T-cell (primary cell): ENCODE results near the gene GYG1. TPM values are rescaled to one million over a fixed set of nuclear protein-coding genes. Genes with fewer than 3 reads are reported as not detected.
A peak's percentile ranks its signal among the peaks of the same experiment; 100 is the strongest.

ENCODE experiments used
- ATAC-seq, 4 experiments: fragments of 200-7000 bp in 3 of 4; fragments of 150-1000 bp in 1 of 4; cut with Tn5 transposase; replicated peaks in 1 of 4; 1 replicate in 3 of 4; 2 replicates in 1 of 4; pipeline ENCODE4 v1.10.0; 2021; ENCODE audit warnings: moderate library complexity in 3 of 4, mild to moderate bottlenecking in 2 of 4, moderate number of reproducible peaks in 1 of 4
- CTCF ChIA-PET, 2 donors: fragments of 300-600 bp; sonication (Branson Sonifier 250); formaldehyde crosslinking; loops; one replicate each; lab custom pipeline; 2022; ENCODE audit warnings: antibody characterized with exemption in 2 of 2; lab: Charles Lee
- POLR2A ChIA-PET, 2 donors: fragments of 300-600 bp; sonication (Branson Sonifier 250); formaldehyde crosslinking; loops; one replicate each; lab custom pipeline; 2022; ENCODE audit warnings: antibody characterized with exemption in 2 of 2; lab: Charles Lee
- DNase-seq, 35 experiments: peaks; one replicate each; pipeline versions ENCODE4 v3.0.0 to v3.0.0-alpha.2; 2013 to 2023
- H3K27ac ChIP-seq: one replicate; pipeline ENCODE4 v1.5.1; 2013; ENCODE audit warnings: low read length
- H3K27me3 ChIP-seq, 2 experiments: replicated peaks in 1 of 2; 1 replicate in 1 of 2; 2 replicates in 1 of 2; pipeline versions ENCODE4 v1.6.1 to v1.7.0; 2013; ENCODE audit warnings: low read length in 1 of 2, mixed read lengths in 1 of 2; ENCODE audit not compliant: control insufficient read depth in 2 of 2, insufficient read depth in 2 of 2; ENCODE audit errors: extremely low read depth in 1 of 2
- H3K36me3 ChIP-seq, 2 donors: 1 replicate in 1 of 2; 2 replicates in 1 of 2; pipeline versions ENCODE4 v1.6.1 to v1.7.0; 2013; ENCODE audit warnings: low read length in 1 of 2; ENCODE audit not compliant: control insufficient read depth in 2 of 2, insufficient read depth in 1 of 2; ENCODE audit errors: extremely low read depth in 1 of 2
- H3K4me1 ChIP-seq, 2 experiments: 1 replicate in 1 of 2; 2 replicates in 1 of 2; pipeline versions ENCODE4 v1.6.1 to v1.7.0; 2013; ENCODE audit warnings: low read length in 2 of 2, mixed read lengths in 1 of 2; ENCODE audit not compliant: insufficient read depth in 2 of 2, control insufficient read depth in 1 of 2; ENCODE audit errors: extremely low read depth in 1 of 2
- H3K4me3 ChIP-seq, 2 donors: 1 replicate in 1 of 2; 2 replicates in 1 of 2; pipeline versions ENCODE4 v1.5.1 to v1.7.0; 2013; ENCODE audit warnings: mild to moderate bottlenecking in 2 of 2, low read length in 1 of 2, moderate library complexity in 1 of 2; ENCODE audit not compliant: control insufficient read depth in 1 of 2; ENCODE audit errors: extremely low read depth in 1 of 2
- H3K9me3 ChIP-seq: 2 replicates; pipeline ENCODE4 v1.7.0; 2013
- H3K27ac Mint-ChIP-seq, 2 donors: one replicate each; pipeline ENCODE4 v1.8.0; 2020 to 2021; ENCODE audit warnings: mild to moderate bottlenecking in 2 of 2, mixed read lengths in 2 of 2
- H3K27me3 Mint-ChIP-seq, 2 donors: one replicate each; pipeline ENCODE4 v1.8.0; 2021 to 2022; ENCODE audit warnings: mixed read lengths in 2 of 2
- H3K36me3 Mint-ChIP-seq: one replicate; pipeline ENCODE4 v1.8.0; 2021; ENCODE audit warnings: mixed read lengths
- H3K4me1 Mint-ChIP-seq, 3 donors: one replicate each; pipeline ENCODE4 v1.8.0; 2020 to 2022; ENCODE audit warnings: mixed read lengths in 3 of 3, mild to moderate bottlenecking in 1 of 3
- H3K4me3 Mint-ChIP-seq, 3 donors: one replicate each; pipeline ENCODE4 v1.8.0; 2020 to 2022; ENCODE audit warnings: mild to moderate bottlenecking in 3 of 3, mixed read lengths in 3 of 3, moderate library complexity in 3 of 3
- H3K9me3 Mint-ChIP-seq, 3 donors: one replicate each; pipeline ENCODE4 v1.8.0; 2020 to 2022; ENCODE audit warnings: mixed read lengths in 3 of 3
- WGBS: methylation state at CpG from one replicate; pipeline ENCODE4 v1.1.5; 2013; ENCODE audit warnings: missing lambda C conversion rate; ENCODE audit not compliant: insufficient coverage; 5-methylcytosine and 5-hydroxymethylcytosine counted together
- total RNA-seq, 35 experiments: library from RNA in 6 of 35; stranded (reverse) in 6 of 35; fragments of 120-200 nt in 1 of 35; gene quantifications; one replicate each; pipeline versions ENCODE4 v1.2.1 to v1.2.4 and lab custom pipeline; 2013 to 2026

GYG1 gene
- total RNA-seq, 5 donors from 2014 or later (not counting 1 experiment from before 2014, with no cell fraction given): 16.3 to 30.4 (median 25.7) TPM

GRCh38 chr3:149038322-149038721 lies 47.0 kb downstream of the GYG1 start:
- Histone ChIP-seq H3K27me3 (no peaks in the 10 kb centered on the region), H3K4me1 (no peaks in the 10 kb centered on the region), H3K36me3 (peaks cover 0 to 24% of the 10 kb centered on the region in 2 donors), H3K9me3 (no peaks in the 10 kb centered on the region), H3K27ac (no peak overlapping the region), H3K4me3 (no peak overlapping the region)
- DNase-seq: no peak
- no peaks in the 10 kb centered on the region for H3K9me3 Mint-ChIP-seq
- no CpG with 5 or more reads among the region's 2 CpGs for WGBS
- CTCF ChIA-PET: no interaction called here
- H3K27me3 Mint-ChIP-seq: no peaks in the 10 kb centered on the region
- ATAC-seq: no peak
- peaks cover 31% of the 10 kb centered on the region for H3K36me3 Mint-ChIP-seq
- POLR2A ChIA-PET: no interaction called here
- H3K27ac Mint-ChIP-seq: no peak overlapping the region
- H3K4me1 Mint-ChIP-seq: peaks cover 7 to 12% (median 12%) of the 10 kb centered on the region in 3 donors
- no peak overlapping the region for H3K4me3 Mint-ChIP-seq

- no peak overlapping the region for H3K27ac ChIP-seq
- Mint-ChIP-seq H3K27ac (peak overlapping the region; percentile 75 to 83), H3K27me3 (no peaks in the 10 kb centered on the region), H3K4me1 (peaks cover 19 to 24% (median 21%) of the 10 kb centered on the region in 3 donors), H3K9me3 (no peaks in the 10 kb centered on the region), H3K4me3 (no peak overlapping the region), H3K36me3 (peaks cover 49% of the 10 kb centered on the region)
- POLR2A ChIA-PET: interaction anchor here in 1 of 2 donors (0.7 kb wide), 1 partner anchor 162 kb away, joined by 3 read pairs; no protein-coding TSS in a partner anchor
- DNase-seq (no peak), ATAC-seq (no peak)
- no peaks in the 10 kb centered on the region for H3K4me1 ChIP-seq
- H3K4me3 ChIP-seq: no peak overlapping the region
- H3K9me3 ChIP-seq: no peaks in the 10 kb centered on the region
- CTCF ChIA-PET: interaction anchor here (0.6 to 1.5 kb wide), 6 partner anchors 33 to 772 kb away, joined by 3 to 7 read pairs (median 3); partner anchors contain the start of gene COMMD2 (in 1 of the 2)
- peaks cover 0 to 24% of the 10 kb centered on the region in 2 donors for H3K36me3 ChIP-seq
- no CpG with 5 or more reads among the region's 1 CpG for WGBS
- no peaks in the 10 kb centered on the region for H3K27me3 ChIP-seq
Observed at GRCh38 chr3:149042789-149043386, 51.5 kb downstream of the GYG1 start.

GRCh38 chr3:149044339-149045083 lies 53.2 kb downstream of the GYG1 start:
- Histone ChIP-seq H3K9me3 (no peaks in the 10 kb centered on the region), H3K27ac (no peak overlapping the region), H3K4me3 (no peak overlapping the region), H3K27me3 (no peaks in the 10 kb centered on the region), H3K4me1 (no peaks in the 10 kb centered on the region), H3K36me3 (peaks cover 0 to 21% of the 10 kb centered on the region in 2 donors)
- ChIA-PET POLR2A (no interaction called here), CTCF (no interaction called here)
- Mint-ChIP-seq H3K4me3 (no peak overlapping the region), H3K27me3 (no peaks in the 10 kb centered on the region), H3K9me3 (no peaks in the 10 kb centered on the region), H3K36me3 (peaks cover 43% of the 10 kb centered on the region), H3K27ac (no peak overlapping the region), H3K4me1 (peaks cover 19 to 24% (median 21%) of the 10 kb centered on the region in 3 donors)
- 91% methylated on average over 5 of the region's 5 CpGs for WGBS
- DNase-seq (no peak), ATAC-seq (no peak)

- Histone ChIP-seq H3K4me1 (no peaks in the 10 kb centered on the region), H3K4me3 (no peak overlapping the region), H3K27me3 (no peaks in the 10 kb centered on the region), H3K9me3 (no peaks in the 10 kb centered on the region), H3K36me3 (peaks cover 4 to 18% of the 10 kb centered on the region in 2 donors), H3K27ac (no peak overlapping the region)
- POLR2A ChIA-PET: interaction anchor here in 1 of 2 donors (0.6 kb wide), 1 partner anchor 1789 kb away, joined by 3 read pairs; no protein-coding TSS in a partner anchor
- Mint-ChIP-seq H3K9me3 (peaks cover 0 to 6% (median 0%) of the 10 kb centered on the region in 3 donors), H3K36me3 (peaks cover 64% of the 10 kb centered on the region), H3K27ac (no peak overlapping the region), H3K27me3 (no peaks in the 10 kb centered on the region), H3K4me3 (no peak overlapping the region), H3K4me1 (no peaks in the 10 kb centered on the region)
- CTCF ChIA-PET: no interaction called here
- no peak for DNase-seq
- WGBS: no CpG with 5 or more reads among the region's 3 CpGs
- ATAC-seq: no peak
Observed at GRCh38 chr3:149055575-149055974, 64.2 kb downstream of the GYG1 start.

- Mint-ChIP-seq H3K4me1 (no peaks in the 10 kb centered on the region), H3K36me3 (peaks cover 57% of the 10 kb centered on the region), H3K27ac (no peak overlapping the region), H3K27me3 (no peaks in the 10 kb centered on the region), H3K4me3 (no peak overlapping the region), H3K9me3 (peaks cover 0 to 2% (median 0%) of the 10 kb centered on the region in 3 donors)
- Histone ChIP-seq H3K36me3 (peaks cover 0 to 20% of the 10 kb centered on the region in 2 donors), H3K27me3 (no peaks in the 10 kb centered on the region), H3K4me3 (no peak overlapping the region), H3K27ac (no peak overlapping the region), H3K4me1 (no peaks in the 10 kb centered on the region), H3K9me3 (no peaks in the 10 kb centered on the region)
- WGBS: no CpG with 5 or more reads among the region's 1 CpG
- CTCF ChIA-PET: no interaction called here
- POLR2A ChIA-PET: no interaction called here
- no peak for DNase-seq
- ATAC-seq: no peak
Observed at GRCh38 chr3:149058198-149058597, 66.9 kb downstream of the GYG1 start.

GRCh38 chr3:149058602-149059001 lies 67.3 kb downstream of the GYG1 start:
- CTCF ChIA-PET: no interaction called here

More at GRCh38 chr3:149058602-149059001, 67.3 kb downstream of the GYG1 start:
- Histone ChIP-seq H3K4me3 (no peak overlapping the region), H3K4me1 (no peaks in the 10 kb centered on the region), H3K9me3 (no peaks in the 10 kb centered on the region), H3K27ac (no peak overlapping the region), H3K27me3 (no peaks in the 10 kb centered on the region), H3K36me3 (peaks cover 0 to 20% of the 10 kb centered on the region in 2 donors)
- peaks cover 57% of the 10 kb centered on the region for H3K36me3 Mint-ChIP-seq
- DNase-seq: no peak
- POLR2A ChIA-PET: no interaction called here
- H3K27ac Mint-ChIP-seq: no peak overlapping the region
- no CpG with 5 or more reads among the region's 1 CpG for WGBS
- no peak overlapping the region for H3K4me3 Mint-ChIP-seq
- no peaks in the 10 kb centered on the region for H3K4me1 Mint-ChIP-seq
- no peaks in the 10 kb centered on the region for H3K9me3 Mint-ChIP-seq
- H3K27me3 Mint-ChIP-seq: no peaks in the 10 kb centered on the region
- no peak for ATAC-seq
